ENCODE results near the gene DMXL1.
"Not testable (repeated sequence)": the region's sequence is repeated elsewhere in the genome, so short reads cannot be mapped to it uniquely, and the experiment has no call there.

The DMXL1 gene

DNA sequence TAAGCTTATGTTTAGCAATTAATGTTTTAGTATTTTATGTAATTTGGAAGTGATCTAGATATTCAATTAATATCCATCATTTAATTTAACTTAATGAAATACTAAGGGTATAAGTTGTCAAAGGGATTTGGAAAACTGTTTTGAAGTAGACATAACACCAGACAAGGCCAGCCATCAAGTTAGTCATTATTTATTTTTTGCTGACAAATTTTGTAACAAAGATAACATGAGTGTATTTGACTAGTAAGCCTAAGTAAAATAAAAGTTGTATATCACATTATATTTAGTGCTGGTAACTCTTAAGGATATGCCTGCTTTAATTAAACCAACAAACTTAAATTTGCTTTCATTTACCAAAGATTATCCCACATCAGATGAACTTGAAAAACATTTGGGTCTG is 159.1 kb downstream of the DMXL1 start:
- no peak for ATAC-seq (ENCODE audit: insufficient read depth, low read depth)
- no peak overlapping the region for H3K27ac ChIP-seq (ENCODE audit: low read length)
- H3K79me2 ChIP-seq (ENCODE audit: insufficient read depth, low read length): no peaks in the 10 kb centered on the region
- no peak overlapping the region for H2AFZ ChIP-seq (ENCODE audit: low read depth, low read length)
- TF ChIP-seq EZH2 (IDR thresholded peaks at IDR 0.05; ENCODE audit: borderline replicate concordance, low read depth, low read length, severe bottlenecking) (no peak), CTCF (IDR thresholded peaks at IDR 0.05; ENCODE audit: borderline replicate concordance, extremely low read depth, low read length, poor library complexity, severe bottlenecking) (no peak)
- H3K9ac ChIP-seq (ENCODE audit: low read depth, low read length): no peak overlapping the region
- no peaks in the 10 kb centered on the region for H3K4me1 ChIP-seq (ENCODE audit: insufficient read depth, low read length)
- no peaks in the 10 kb centered on the region for H4K20me1 ChIP-seq (ENCODE audit: insufficient read depth, low read length)
- H3K36me3 ChIP-seq (ENCODE audit: insufficient read depth, low read length): peaks cover 19% of the 10 kb centered on the region
- no peak for DNase-seq
- H3K4me2 ChIP-seq (ENCODE audit: insufficient read depth, low read length): no peak overlapping the region
- no peaks in the 10 kb centered on the region for H3K27me3 ChIP-seq (ENCODE audit: insufficient read depth, low read length, poor library complexity)
- no peak overlapping the region for H3K4me3 ChIP-seq (ENCODE audit: low read depth in 1 of 2, low read length in 2 of 2)
- H3K9me3 ChIP-seq (ENCODE audit: insufficient read depth, low read length, severe bottlenecking): no peaks in the 10 kb centered on the region

DNA sequence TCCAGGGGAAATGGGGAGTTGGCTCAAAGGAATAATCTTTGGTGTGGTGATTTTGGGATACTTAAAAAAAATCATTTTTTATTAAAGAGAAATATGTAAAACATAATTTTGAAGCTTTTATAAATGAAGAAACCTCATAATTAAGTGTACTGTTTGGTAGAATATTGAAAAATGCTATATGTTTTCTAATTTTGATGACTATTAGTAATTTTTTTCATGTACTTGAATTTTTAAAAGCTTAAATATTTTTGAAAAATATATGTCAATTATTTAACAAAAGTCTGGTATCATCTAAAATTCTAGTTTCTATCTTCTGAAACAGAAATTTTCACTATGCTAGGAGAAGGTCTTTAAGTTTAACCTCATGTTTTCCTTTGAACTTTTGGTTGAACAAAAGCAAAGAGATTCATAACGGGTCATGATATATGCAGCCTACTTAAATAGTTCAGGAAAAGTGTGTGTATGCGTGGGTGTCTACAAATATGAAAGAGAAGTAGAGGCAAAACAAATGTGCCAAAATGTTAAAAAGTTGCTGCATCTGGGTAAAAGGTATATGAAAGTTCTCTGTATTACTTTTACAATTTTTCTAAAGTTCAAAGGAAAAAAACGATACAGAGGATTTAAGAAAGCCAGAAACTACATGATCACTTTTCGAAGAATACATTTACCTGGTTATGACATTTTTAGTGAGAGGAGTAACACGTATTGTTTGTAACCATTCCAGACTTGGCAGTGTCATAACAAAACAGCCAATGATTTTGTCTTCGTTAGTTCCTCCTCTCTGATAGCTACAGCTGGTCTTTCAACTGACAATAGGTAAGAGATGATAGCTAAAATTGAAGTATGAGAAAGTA is 167.6 kb downstream of the DMXL1 start:
- Histone ChIP-seq H3K79me2 (ENCODE audit: insufficient read depth, low read length) (no peaks in the 10 kb centered on the region), H3K9ac (ENCODE audit: low read depth, low read length) (no peak overlapping the region), H3K27ac (ENCODE audit: low read length) (no peak overlapping the region), H3K27me3 (ENCODE audit: insufficient read depth, low read length, poor library complexity) (no peaks in the 10 kb centered on the region), H3K4me3 (ENCODE audit: low read depth in 1 of 2, low read length in 2 of 2) (no peak overlapping the region), H3K4me2 (ENCODE audit: insufficient read depth, low read length) (no peak overlapping the region), H4K20me1 (ENCODE audit: insufficient read depth, low read length) (no peaks in the 10 kb centered on the region), H3K9me3 (ENCODE audit: insufficient read depth, low read length, severe bottlenecking) (no peaks in the 10 kb centered on the region), H3K4me1 (ENCODE audit: insufficient read depth, low read length) (no peaks in the 10 kb centered on the region), H3K36me3 (ENCODE audit: insufficient read depth, low read length) (peaks cover 22% of the 10 kb centered on the region), H2AFZ (ENCODE audit: low read depth, low read length) (no peak overlapping the region)
- TF ChIP-seq CTCF (IDR thresholded peaks at IDR 0.05; ENCODE audit: borderline replicate concordance, extremely low read depth, low read length, poor library complexity, severe bottlenecking) (no peak), EZH2 (IDR thresholded peaks at IDR 0.05; ENCODE audit: borderline replicate concordance, low read depth, low read length, severe bottlenecking) (no peak)
- DNase-seq (no peak), ATAC-seq (ENCODE audit: insufficient read depth, low read depth) (no peak)

DNA sequence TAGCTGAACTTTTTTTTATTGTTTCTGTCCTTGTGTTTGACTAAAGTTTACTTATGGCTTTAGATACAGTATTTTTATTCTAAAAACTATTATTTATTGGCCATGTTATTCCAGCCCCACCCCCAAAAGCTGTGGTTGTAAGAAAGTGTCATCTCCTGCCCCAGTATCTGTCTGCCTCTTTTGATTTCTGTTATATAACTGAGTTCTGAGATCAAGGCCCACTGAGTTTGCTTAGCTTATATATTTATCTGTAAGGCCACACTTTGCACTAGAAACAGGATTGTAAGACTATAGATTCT is 168.2 kb downstream of the DMXL1 start:
- no peak for TF ChIP-seq EZH2 (IDR thresholded peaks at IDR 0.05; ENCODE audit: borderline replicate concordance, low read depth, low read length, severe bottlenecking)
- no peak for TF ChIP-seq CTCF (IDR thresholded peaks at IDR 0.05; ENCODE audit: borderline replicate concordance, extremely low read depth, low read length, poor library complexity, severe bottlenecking)
- Histone ChIP-seq H3K4me2 (ENCODE audit: insufficient read depth, low read length) (no peak overlapping the region), H3K9me3 (ENCODE audit: insufficient read depth, low read length, severe bottlenecking) (no peaks in the 10 kb centered on the region), H3K9ac (ENCODE audit: low read depth, low read length) (no peak overlapping the region), H3K4me1 (ENCODE audit: insufficient read depth, low read length) (no peaks in the 10 kb centered on the region), H4K20me1 (ENCODE audit: insufficient read depth, low read length) (no peaks in the 10 kb centered on the region), H3K4me3 (ENCODE audit: low read depth in 1 of 2, low read length in 2 of 2) (no peak overlapping the region), H3K27me3 (ENCODE audit: insufficient read depth, low read length, poor library complexity) (no peaks in the 10 kb centered on the region), H3K27ac (ENCODE audit: low read length) (no peak overlapping the region), H3K36me3 (ENCODE audit: insufficient read depth, low read length) (peaks cover 21% of the 10 kb centered on the region), H3K79me2 (ENCODE audit: insufficient read depth, low read length) (no peaks in the 10 kb centered on the region), H2AFZ (ENCODE audit: low read depth, low read length) (no peak overlapping the region)
- ATAC-seq (ENCODE audit: insufficient read depth, low read depth): no peak
- no peak for DNase-seq

DNA sequence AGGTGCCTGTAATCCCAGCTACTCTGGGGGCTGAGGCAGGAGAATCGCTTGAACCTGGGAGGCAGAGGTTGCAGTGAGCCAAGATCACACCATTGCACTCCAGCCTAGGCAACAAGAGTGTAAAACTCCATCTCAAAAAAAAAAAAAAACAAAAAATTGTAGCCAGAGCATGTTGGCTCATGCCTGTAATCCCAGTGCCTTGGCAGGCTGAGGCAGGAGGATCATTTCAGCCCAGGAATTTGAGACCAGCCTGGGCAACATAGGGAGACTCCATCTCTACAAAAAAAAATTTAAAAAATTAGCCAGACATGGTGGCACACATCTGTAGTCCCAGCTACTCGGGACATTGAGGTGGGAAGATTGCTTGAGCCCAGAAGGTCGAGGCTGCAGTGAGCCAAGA is 168.9 kb downstream of the DMXL1 start:
- not testable (repeated sequence) for H3K27me3 ChIP-seq (ENCODE audit: insufficient read depth, low read length, poor library complexity); H3K27ac ChIP-seq (ENCODE audit: low read length); H3K4me1 ChIP-seq (ENCODE audit: insufficient read depth, low read length); ATAC-seq (ENCODE audit: insufficient read depth, low read depth); H2AFZ ChIP-seq (ENCODE audit: low read depth, low read length); H3K9ac ChIP-seq (ENCODE audit: low read depth, low read length); H3K4me2 ChIP-seq (ENCODE audit: insufficient read depth, low read length); H3K79me2 ChIP-seq (ENCODE audit: insufficient read depth, low read length); DNase-seq; H3K4me3 ChIP-seq (ENCODE audit: low read depth in 1 of 2, low read length in 2 of 2); H3K9me3 ChIP-seq (ENCODE audit: insufficient read depth, low read length, severe bottlenecking); H4K20me1 ChIP-seq (ENCODE audit: insufficient read depth, low read length)
- peaks cover 16% of the 10 kb centered on the region; the same call in 1 of the 2 replicates for H3K36me3 ChIP-seq (ENCODE audit: insufficient read depth, low read length)
